Endodermal cell (in vitro differentiated cells): Measurements from ENCODE around the gene GDF7. TPM values are rescaled to one million over a fixed set of nuclear protein-coding genes. Genes with fewer than 3 reads are reported as not detected.

Experiments used
- DNase-seq: peaks from one replicate; pipeline ENCODE4 v3.0.0-alpha.2; 2017
- H3K27ac ChIP-seq: 2 replicates; pipeline ENCODE4 v1.5.1; 2013; ENCODE audit warnings: mild to moderate bottlenecking, low read depth, low read length, moderate library complexity
- H3K27me3 ChIP-seq: 2 replicates; pipeline ENCODE4 v1.6.1; 2013; ENCODE audit warnings: mild to moderate bottlenecking, low read length, moderate library complexity; ENCODE audit not compliant: insufficient read depth, control insufficient read depth, poor library complexity, severe bottlenecking
- H3K36me3 ChIP-seq: 2 replicates; pipeline ENCODE4 v1.7.0; 2013; ENCODE audit warnings: mild to moderate bottlenecking, low read length, moderate library complexity; ENCODE audit not compliant: control insufficient read depth, insufficient read depth
- H3K4me1 ChIP-seq: one replicate; pipeline ENCODE4 v1.7.0; 2013; ENCODE audit warnings: low read length; ENCODE audit not compliant: control insufficient read depth, insufficient read depth
- H3K4me3 ChIP-seq: 2 replicates; pipeline ENCODE4 v1.5.1; 2013; ENCODE audit warnings: mild to moderate bottlenecking, low read length, moderate library complexity
- H3K9ac ChIP-seq: 2 replicates; pipeline ENCODE4 v1.6.1; 2013; ENCODE audit warnings: mild to moderate bottlenecking, low read length, moderate library complexity; ENCODE audit not compliant: poor library complexity, severe bottlenecking; ENCODE audit errors: extremely low read depth
- H3K9me3 ChIP-seq: 2 replicates; pipeline ENCODE4 v1.6.1; 2013; ENCODE audit warnings: mild to moderate bottlenecking, low read length, moderate library complexity; ENCODE audit not compliant: control insufficient read depth
- H3K27ac Mint-ChIP-seq: 2 replicates; pipeline ENCODE4 v1.8.0; 2020; ENCODE audit warnings: mixed read lengths
- H3K27me3 Mint-ChIP-seq: 2 replicates; pipeline ENCODE4 v1.8.0; 2021; ENCODE audit warnings: mild to moderate bottlenecking, mixed read lengths; ENCODE audit not compliant: insufficient read depth
- H3K36me3 Mint-ChIP-seq: 2 replicates; pipeline ENCODE4 v1.8.0; 2020; ENCODE audit warnings: low read depth, mixed read lengths
- H3K4me1 Mint-ChIP-seq: 2 replicates; pipeline ENCODE4 v1.8.0; 2020; ENCODE audit warnings: mixed read lengths
- H3K4me3 Mint-ChIP-seq: 2 replicates; pipeline ENCODE4 v1.8.0; 2020; ENCODE audit warnings: mild to moderate bottlenecking, moderate library complexity, mixed read lengths
- H3K9me3 Mint-ChIP-seq: 2 replicates; pipeline ENCODE4 v1.8.0; 2020; ENCODE audit warnings: mild to moderate bottlenecking, mixed read lengths
- WGBS, 2 experiments: methylation state at CpG; one replicate each; pipeline versions ENCODE4 v1.1.5 to v1.1.7; 2013; ENCODE audit warnings: missing lambda C conversion rate in 2 of 2, mixed read lengths in 1 of 2; ENCODE audit not compliant: insufficient coverage in 1 of 2, insufficient read length in 1 of 2; 5-methylcytosine and 5-hydroxymethylcytosine counted together
- total RNA-seq, 2 donors: library from RNA; stranded (reverse); fragmentation: NEBNext Ultra II Directional in 1 of 2; extraction: Animal tissue kit (Norgen Biotek cat#: 25700) in 1 of 2; gene quantifications; 2 replicates in 1 of 2; 3 replicates in 1 of 2; pipeline ENCODE4 v1.2.1, GENCODE V29; 2021
- TF ChIP-seq, protein P1 (sequence below): fragments of 200-600 bp; sonication (generic); conservative IDR thresholded peaks from 2 replicates; pipeline ENCODE4 v1.5.0; 2021; ENCODE audit warnings: antibody characterized with exemption, mild to moderate bottlenecking

Gene GDF7
- total RNA-seq, 2 donors from 2014 or later: 0.07 to 0.09 TPM

DNA sequence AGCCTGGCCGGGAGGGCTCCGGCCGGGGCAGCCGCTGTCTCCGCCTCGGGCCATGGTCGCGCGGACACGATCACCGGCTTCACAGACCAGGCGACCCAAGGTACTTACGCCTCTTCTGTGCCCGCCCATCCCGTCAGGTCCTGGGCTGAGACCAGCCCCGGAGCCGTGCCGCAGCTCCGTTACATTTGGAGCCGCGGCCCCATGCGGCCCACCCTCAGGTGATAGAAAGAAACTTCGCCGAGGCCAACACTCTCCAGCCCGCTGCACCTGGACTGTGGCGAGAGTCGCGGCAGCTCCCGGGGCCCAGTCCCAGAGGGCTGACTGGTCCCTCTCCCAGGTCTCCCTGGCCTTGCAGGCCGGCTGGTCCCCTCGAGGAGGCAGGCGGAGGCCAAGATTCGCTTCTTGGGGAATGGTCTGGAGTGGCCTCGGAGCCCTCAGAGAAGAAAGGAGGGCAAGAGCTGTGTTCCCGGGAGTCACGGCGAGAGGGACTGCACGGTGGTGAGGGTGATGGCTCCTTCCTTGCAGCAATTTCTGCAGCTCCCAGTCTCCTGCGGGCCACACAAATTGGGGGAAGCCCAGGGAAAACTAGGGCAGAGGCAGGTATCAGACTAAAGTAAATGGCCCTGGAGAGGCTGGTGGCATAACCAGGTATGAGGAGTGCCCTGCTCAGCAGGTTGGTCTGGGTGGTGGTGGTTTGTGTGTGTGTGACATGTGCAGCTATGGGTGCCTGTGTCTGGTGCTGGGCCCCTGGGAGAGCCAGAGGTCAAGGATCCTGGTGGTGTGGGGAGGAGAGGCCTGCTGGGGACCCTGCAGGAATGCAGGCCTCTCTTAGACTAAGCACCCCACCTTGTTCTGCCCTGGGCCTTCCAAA, 822 bp downstream of the GDF7 start:
- H3K36me3 ChIP-seq: no peaks in the 10 kb centered on the region
- H3K27me3 Mint-ChIP-seq: peaks cover 94% of the 10 kb centered on the region
- peaks cover 96% of the 10 kb centered on the region for H3K27me3 ChIP-seq
- TF ChIP-seq, protein P1, sequence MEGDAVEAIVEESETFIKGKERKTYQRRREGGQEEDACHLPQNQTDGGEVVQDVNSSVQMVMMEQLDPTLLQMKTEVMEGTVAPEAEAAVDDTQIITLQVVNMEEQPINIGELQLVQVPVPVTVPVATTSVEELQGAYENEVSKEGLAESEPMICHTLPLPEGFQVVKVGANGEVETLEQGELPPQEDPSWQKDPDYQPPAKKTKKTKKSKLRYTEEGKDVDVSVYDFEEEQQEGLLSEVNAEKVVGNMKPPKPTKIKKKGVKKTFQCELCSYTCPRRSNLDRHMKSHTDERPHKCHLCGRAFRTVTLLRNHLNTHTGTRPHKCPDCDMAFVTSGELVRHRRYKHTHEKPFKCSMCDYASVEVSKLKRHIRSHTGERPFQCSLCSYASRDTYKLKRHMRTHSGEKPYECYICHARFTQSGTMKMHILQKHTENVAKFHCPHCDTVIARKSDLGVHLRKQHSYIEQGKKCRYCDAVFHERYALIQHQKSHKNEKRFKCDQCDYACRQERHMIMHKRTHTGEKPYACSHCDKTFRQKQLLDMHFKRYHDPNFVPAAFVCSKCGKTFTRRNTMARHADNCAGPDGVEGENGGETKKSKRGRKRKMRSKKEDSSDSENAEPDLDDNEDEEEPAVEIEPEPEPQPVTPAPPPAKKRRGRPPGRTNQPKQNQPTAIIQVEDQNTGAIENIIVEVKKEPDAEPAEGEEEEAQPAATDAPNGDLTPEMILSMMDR: no peak
- H3K9me3 ChIP-seq: no peaks in the 10 kb centered on the region
- no peak overlapping the region for H3K9ac ChIP-seq
- DNase-seq: peak; percentile 76
- peaks cover 7% of the 10 kb centered on the region for H3K4me1 Mint-ChIP-seq
- peak overlapping the region; percentile 47 for H3K4me3 Mint-ChIP-seq
- no peak overlapping the region for H3K27ac Mint-ChIP-seq
- H3K4me3 ChIP-seq: no peak overlapping the region
- no peaks in the 10 kb centered on the region for H3K36me3 Mint-ChIP-seq
- peaks cover 15% of the 10 kb centered on the region for H3K9me3 Mint-ChIP-seq
- H3K4me1 ChIP-seq: no peaks in the 10 kb centered on the region
- 3 to 10% methylated on average over 31 to 39 of the region's 39 CpGs for WGBS, 2 experiments
- no peak overlapping the region for H3K27ac ChIP-seq

DNA sequence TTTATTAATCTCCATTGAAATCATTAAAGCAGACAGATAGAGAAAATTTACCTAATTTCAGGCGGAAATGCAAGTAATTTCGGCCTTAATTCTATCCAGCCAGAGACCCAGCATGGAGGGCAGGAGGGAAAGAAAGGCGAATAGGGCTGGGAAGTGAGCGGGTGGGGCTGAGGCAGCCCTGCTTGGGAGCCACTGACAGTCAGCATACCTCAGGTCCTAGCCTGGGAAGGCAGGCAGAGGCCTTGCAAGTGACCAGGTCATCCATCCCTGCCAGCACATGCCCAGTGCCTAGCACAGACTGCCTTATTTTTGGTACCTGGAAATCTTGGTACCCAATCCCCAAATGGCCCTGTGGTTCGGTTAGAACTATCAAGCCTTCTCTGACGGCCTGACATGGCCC, 1.5 kb downstream of the GDF7 start:
- peaks cover 7% of the 10 kb centered on the region for H3K4me1 Mint-ChIP-seq
- peaks cover 15% of the 10 kb centered on the region for H3K9me3 Mint-ChIP-seq
- no peaks in the 10 kb centered on the region for H3K36me3 ChIP-seq
- H3K9ac ChIP-seq: no peak overlapping the region
- H3K27ac Mint-ChIP-seq: no peak overlapping the region
- H3K27me3 Mint-ChIP-seq: peaks cover 90% of the 10 kb centered on the region
- TF ChIP-seq, protein P1: no peak
- H3K4me3 Mint-ChIP-seq: peak overlapping the region; percentile 47
- WGBS, 2 experiments: 63 to 81% methylated on average over 6 of the region's 6 CpGs
- no peaks in the 10 kb centered on the region for H3K36me3 Mint-ChIP-seq
- no peak overlapping the region for H3K4me3 ChIP-seq
- no peak overlapping the region for H3K27ac ChIP-seq
- DNase-seq: peak; percentile 39
- no peaks in the 10 kb centered on the region for H3K4me1 ChIP-seq
- H3K27me3 ChIP-seq: peaks cover 96% of the 10 kb centered on the region
- H3K9me3 ChIP-seq: no peaks in the 10 kb centered on the region

DNA sequence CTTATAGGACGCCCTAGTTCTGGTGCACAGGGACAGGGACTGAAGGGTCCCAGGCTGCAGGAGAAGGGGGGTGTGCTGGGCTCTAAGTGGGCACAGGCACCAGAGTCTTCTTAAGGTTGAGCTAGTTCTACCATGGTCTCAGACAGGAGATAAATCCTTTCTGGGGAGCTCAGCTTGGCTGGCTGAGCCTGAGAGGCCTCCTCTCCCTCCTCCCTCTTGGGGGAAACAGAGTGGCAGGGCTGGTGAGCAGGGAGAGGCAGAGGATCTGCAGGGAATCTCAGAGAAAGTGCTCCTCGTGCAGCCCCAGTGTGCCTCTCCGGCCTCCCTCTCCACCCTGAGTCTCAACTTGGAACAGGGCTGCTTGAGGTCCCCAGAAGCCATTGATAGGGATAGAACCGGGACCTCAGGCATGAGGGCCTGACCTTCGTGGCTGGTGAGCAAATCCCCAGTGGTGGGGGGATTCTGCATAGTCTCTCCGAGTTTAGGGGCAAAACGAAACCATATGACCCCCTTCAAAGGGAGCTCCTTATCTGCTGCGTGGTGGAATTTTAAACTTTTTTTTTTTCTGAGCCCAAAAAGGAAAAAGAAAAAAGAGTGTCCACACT, 2.0 kb downstream of the GDF7 start:
- 35% methylated on average over 7 to 8 of the region's 8 CpGs for WGBS, 2 experiments
- peak; percentile 44 for DNase-seq
- no peaks in the 10 kb centered on the region for H3K36me3 Mint-ChIP-seq
- H3K36me3 ChIP-seq: no peaks in the 10 kb centered on the region
- TF ChIP-seq, protein P1: no peak
- peaks cover 7% of the 10 kb centered on the region for H3K4me1 Mint-ChIP-seq
- H3K27me3 Mint-ChIP-seq: peaks cover 89% of the 10 kb centered on the region
- H3K4me3 ChIP-seq: no peak overlapping the region
- no peak overlapping the region for H3K4me3 Mint-ChIP-seq
- H3K27ac ChIP-seq: no peak overlapping the region
- H3K27ac Mint-ChIP-seq: no peak overlapping the region
- no peaks in the 10 kb centered on the region for H3K9me3 ChIP-seq
- H3K4me1 ChIP-seq: no peaks in the 10 kb centered on the region
- no peak overlapping the region for H3K9ac ChIP-seq
- H3K9me3 Mint-ChIP-seq: peaks cover 15% of the 10 kb centered on the region
- H3K27me3 ChIP-seq: peaks cover 96% of the 10 kb centered on the region
